ENCODE data around the gene POU2AF2.
"Not testable (repeated sequence)": the region's sequence is repeated elsewhere in the genome, so short reads cannot be mapped to it uniquely, and the experiment has no call there.

Gene POU2AF2

DNA sequence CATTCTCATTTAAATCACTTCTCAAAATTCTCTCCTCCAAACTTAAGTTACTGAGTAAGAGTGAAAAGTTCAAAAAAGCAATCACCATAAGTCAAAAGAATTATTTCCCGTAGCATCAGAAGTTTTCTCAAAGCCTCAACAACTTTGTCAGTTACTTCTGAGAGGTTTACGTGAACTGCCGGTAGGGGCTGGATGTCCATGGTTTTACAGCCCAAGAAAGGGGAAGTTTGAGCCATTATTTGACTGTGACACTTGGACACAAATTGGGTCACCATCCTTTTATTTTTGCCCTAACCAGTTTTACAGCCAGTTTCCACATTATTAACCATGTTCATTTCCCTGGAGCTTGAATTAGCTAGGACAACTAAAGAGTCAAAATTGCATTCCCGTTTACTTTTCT lies 60.4 kb downstream of the POU2AF2 start:
- no peak for DNase-seq

DNA sequence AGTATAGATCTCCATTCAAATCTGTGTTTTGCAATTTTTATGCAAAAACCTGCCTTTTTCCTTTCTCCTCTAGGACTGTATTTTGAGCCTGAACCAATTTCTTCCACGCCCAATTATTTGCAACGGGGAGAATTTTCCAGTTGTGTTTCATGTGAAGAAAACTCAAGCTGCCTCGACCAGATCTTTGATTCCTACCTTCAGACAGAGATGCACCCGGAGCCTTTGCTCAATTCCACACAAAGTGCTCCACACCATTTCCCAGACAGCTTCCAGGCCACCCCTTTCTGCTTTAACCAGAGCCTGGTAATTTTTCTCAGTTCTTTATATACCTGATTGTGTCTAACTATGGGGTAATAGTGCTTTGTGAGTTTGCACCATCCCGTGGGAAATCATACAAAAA lies 60.8 kb downstream of the POU2AF2 start:
- no peak for DNase-seq

DNA sequence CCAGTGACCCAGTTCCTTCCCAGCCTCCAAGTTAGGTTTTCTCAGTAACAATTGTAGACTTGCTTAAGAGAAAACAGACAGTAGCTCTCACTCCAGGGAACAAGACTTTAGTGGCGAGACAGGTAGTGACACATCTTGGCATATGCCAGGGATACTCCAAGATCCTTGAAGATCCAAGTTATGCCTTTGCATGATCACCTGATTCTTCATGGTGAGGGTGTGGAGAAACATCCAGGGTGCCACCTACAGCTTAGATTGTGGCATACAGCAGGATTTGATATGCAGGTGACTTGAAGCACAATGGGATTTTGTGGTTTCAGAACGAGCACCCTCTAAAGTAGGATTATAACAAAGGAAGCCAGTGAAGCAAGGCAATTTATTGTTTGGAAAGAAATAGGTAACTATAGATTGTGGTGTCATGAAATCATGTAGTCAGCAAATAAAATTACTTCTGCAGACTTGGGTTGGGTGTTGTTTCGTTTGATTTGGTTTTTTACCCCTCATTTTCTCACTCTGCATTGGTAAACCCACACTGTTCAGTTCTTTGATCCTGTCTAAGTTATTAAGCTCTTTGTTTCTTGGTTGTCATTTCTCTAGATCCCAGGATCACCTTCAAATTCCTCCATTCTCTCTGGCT lies 62.1 kb downstream of the POU2AF2 start:
- DNase-seq, result no peak

DNA sequence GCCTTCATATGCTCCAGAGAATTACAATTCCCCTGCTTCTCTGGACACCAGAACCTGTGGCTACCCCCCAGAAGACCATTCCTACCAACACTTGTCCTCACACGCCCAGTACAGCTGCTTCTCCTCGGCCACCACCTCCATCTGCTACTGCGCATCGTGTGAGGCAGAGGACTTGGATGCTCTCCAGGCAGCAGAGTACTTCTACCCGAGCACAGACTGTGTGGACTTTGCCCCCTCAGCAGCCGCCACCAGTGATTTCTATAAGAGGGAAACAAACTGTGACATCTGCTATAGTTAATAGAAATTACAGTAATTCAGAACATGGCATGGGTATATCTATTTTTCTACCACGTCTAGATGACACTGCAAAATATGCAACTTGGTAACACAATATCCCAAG lies 62.6 kb downstream of the POU2AF2 start:
- DNase-seq, result no peak

DNA sequence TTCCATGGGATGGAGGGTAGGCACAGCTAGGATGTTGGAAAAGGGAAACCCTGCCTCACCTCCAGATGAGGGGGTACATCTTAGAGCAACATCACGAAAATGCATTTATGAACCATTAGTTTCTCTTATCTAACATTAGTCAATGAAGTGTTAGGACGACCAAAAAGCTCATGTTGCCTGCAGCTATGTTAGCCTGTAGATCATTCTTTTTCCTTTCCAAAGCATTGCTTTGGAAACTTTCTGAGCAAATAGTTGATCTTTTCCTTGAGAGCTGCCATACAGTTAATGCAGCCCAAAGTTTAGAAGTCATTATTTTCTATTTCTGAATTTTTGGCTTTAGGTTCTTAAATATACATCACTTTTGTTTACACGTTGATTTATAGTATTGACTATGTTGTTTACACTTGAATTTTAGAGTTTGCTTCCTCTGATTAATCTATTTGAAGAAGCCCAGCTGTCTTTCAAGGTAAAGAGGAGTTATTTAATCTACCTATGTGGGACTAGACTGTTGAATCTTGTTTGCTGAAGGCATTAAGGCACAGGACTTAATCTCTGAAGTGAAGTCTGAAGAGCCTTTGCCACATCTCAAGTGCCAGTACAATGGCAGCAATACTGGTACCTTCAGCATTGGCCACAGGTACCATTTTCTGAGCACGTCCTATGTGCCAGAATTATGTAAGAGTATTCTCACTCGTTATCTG lies 63.8 kb downstream of the POU2AF2 start:
- no peak for DNase-seq

DNA sequence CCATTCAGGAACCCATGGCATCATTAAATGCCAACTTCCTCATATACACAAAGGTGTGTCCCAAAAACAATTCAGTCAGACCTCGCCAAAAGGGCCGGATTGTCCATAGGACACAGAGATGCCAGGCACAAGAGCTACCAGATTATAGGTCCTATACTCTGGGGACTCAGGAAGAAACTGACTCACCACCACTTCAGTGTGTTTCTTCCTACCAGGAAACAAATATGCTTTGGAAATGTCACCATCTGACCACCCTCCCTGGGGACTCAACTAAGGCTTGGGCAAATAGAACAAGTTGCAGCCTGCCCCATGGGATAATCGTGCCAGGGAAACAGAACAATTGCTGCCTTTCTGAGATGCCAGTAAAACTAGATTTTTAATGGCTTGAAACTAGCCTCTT lies 64.6 kb downstream of the POU2AF2 start:
- no peak for DNase-seq

DNA sequence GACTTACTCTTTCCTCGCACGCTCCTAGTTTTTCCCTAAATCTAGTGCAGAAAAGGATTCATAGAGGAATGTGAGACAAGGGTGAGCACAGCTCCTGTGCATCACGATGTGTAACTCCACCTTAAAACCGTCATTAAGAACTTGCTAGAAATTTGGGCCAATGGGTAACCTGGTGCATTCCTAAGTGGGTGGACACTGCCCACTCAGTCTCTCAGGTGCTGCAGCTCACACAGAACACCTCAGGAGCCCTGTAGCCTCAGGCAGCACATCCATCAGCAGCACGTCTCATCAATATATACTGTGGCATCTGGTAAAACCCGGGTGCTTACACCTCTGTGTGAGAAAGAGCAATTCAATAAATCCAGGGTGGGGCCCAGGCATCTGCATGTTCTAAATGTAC lies 65.2 kb downstream of the POU2AF2 start:
- no peak for DNase-seq

DNA sequence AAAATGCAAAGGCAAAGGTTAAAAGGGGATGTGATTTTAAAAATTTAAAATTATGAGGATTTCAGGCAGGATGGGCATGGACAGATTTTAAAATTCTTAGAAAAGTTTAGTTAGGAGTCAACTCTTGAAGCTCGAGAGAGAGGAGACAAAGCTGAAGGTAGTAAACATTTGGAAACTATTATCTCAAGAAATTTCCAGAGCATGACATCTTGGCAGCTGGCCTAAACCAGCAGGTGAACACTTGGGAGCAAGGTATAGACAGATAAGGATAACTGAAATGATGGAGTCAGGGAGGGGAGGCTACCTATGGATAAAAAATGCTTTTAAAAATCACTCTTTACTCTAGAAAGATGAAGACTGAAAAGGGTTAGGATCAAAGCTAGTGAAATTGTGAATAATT lies 66.6 kb downstream of the POU2AF2 start:
- no peak for DNase-seq

DNA sequence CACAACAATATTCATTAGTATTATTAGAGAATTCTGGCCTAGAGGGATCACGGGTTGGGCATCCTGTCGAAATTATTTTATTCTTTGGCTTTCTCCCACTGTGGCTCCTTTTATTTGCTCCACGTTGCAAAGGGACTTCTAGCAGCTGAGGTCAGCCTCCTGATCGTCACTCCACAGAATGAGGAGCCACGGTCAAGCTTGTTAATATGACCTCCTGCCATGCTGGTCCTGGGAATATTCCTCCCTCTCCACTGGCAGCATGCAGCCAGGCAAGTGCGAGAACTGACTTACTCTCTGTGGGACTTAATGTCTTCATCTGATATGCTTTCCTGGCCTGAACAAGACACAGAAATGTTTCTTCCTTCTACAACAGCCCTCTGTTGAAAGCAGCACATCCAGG lies 73.8 kb downstream of the POU2AF2 start:
- DNase-seq, result no peak

DNA sequence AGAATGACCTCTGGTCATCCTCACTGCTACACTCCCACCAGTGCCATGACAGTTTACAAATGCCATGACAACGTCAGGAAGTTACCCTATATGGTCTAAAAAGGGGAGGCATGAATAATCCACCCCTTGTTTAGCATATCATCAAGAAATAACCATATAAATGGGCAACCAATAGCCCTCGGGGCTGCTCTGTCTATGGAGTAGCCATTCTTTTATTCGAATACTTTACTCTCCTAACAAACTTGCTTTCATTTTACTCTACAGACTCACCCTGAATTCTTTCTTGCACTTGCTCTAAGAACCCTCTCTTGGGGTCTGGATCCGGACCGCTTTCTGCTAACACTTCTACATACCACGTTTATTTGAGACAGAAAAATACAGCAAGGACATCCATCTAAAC lies 74.7 kb downstream of the POU2AF2 start:
- not testable (repeated sequence) for DNase-seq

DNA sequence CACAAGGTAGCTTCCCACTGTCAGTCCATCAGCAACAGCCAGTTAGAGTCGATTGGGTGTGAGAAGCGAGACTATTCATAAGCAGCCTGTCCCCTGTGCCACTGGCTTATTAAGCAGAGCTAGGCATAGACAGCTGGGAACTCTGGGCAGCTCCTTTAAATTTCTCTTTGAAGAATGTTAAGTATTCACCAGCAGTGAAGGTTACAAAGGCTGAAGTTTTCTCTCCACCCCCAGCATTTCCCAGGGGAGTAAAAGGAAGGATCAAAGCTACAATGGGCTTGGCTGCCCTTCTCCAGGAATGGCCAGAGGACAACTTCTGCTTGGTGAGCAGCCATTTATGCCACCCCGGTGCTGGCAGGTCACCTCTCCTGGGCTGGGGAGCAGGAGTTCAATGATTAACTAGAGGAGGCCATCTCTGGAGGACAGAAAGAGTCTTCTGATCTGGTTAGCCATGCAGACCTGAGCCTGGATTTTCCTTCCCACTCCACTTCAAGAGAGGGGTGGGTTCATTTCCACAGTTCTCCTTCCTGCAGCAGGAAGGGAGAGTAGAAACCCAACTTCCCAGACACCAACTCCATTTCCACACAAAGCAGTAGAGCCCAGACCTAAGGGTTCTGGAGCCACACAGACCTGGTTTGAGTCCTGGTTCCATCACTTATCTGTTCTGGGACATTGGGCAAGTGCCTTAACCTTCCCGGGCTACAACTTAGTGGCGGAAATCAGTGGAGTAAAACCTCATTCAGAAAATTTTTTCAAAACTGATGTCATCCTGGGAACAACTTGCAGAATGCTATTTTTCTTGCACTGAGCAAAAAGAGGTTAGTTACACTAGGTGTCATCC lies 75.4 kb downstream of the POU2AF2 start:
- no peak for DNase-seq

DNA sequence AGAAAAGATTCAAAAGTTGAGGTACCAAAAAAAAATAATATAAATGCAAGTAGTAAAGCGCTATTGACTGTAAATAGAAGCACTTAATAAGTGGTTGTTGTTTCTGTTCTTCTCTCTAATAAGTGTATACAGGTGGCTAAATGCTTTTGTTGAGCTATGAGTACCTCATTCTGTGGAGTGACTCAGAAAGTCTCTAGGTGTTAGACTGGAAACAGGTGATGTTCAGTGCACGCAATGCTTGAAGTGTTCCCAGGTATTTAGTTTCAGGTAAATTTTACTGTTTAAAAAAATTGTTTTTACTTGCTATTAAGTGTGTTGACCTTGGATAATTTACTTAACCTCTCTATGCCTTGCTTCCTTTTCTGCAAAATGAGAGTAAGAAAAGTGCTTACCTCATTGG lies 77.0 kb downstream of the POU2AF2 start:
- no peak for DNase-seq

DNA sequence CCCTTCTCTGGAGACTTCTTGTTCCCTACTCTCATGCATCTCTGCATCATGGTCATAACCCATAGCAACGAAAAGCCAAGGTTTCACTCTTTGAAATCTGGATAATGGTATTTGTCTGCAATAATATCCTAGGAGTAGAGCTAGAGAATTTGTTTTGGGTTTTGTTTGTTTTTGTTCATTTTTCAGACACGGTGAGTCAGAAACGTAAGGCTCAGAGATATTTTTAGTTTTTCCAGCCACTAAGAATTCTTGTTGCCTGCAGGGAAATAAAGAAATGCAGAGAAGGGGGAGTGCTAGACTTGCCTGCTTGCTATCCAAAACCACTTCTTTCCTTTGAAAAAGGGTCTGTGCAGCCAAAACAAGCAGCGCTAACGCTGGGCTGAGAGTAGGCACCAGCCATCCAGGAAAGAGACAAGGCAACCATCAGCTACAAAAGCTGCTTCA lies 78.8 kb downstream of the POU2AF2 start:
- no peak for DNase-seq

DNA sequence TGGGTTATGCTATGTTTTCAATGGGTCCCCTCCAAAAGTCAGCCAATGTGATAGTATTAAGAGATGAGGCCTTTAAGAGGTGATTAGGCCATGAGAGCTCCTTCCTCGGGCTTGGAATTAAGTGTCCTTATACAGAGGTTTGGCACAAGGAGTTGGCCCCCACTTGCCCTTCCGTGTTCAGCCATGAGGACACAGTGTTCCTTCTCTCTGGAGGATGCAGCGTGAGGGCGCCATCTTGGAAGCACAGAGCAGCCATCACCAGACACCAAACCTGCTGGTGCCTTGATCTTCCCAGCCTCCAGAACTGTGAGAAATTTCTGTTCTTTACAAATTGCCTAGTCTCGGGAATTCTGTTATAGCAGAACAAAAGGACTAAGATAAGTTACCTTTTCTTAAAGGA lies 79.7 kb downstream of the POU2AF2 start:
- no peak for DNase-seq

DNA sequence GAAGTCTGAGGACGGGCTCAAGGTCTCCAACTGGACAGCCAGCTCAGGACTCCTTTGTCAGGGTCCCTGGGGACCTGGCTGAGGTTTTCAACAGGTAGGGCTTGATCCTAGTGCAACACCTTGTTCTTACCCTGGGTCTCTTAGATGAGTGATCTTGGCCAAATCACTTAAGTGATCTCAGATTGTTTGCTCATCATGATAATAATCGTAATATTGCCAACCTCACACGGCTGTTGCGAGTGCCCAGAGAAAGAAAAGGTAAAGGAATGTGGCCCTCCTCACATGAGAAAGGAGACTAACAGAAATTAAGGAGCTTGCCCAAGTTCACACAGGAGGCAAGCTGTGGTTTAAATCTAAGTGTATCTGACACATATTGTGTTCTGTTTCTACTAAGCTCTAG lies 81.3 kb downstream of the POU2AF2 start:
- no peak for DNase-seq

DNA sequence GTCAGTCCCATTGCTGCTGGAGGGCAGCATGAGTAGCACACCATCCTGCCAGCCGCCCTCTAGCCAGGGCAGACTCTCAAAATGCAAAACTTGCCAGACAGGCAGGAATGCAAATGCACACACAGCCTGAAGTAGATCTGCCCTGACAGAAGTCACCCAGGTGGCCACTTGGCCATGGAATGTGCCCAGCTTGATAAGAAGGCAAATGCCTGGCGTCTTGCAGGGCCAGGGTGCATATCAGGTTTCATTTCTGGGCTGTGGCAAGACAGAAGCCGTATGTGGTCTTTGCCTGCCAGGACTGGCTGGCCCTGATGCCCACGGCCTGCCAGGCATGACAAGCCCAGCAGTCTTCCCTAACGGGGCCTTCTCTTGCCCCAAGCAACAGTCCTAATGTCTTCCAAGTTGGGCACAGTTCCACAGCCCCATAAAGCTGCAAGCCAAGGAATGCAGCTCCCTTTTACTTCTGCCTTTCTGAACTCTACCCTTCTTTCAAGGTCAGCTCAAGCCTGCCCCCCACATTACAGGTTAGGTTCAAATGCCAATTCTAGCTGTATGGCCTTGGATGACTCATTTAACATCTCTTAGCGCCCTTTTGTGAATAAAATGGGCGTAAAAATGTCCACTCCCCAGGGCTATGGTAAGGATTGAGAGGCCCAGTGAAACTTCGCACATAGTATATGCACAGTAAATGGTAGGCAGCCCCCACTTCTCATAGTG lies 82.5 kb downstream of the POU2AF2 start:
- DNase-seq, result no peak

DNA sequence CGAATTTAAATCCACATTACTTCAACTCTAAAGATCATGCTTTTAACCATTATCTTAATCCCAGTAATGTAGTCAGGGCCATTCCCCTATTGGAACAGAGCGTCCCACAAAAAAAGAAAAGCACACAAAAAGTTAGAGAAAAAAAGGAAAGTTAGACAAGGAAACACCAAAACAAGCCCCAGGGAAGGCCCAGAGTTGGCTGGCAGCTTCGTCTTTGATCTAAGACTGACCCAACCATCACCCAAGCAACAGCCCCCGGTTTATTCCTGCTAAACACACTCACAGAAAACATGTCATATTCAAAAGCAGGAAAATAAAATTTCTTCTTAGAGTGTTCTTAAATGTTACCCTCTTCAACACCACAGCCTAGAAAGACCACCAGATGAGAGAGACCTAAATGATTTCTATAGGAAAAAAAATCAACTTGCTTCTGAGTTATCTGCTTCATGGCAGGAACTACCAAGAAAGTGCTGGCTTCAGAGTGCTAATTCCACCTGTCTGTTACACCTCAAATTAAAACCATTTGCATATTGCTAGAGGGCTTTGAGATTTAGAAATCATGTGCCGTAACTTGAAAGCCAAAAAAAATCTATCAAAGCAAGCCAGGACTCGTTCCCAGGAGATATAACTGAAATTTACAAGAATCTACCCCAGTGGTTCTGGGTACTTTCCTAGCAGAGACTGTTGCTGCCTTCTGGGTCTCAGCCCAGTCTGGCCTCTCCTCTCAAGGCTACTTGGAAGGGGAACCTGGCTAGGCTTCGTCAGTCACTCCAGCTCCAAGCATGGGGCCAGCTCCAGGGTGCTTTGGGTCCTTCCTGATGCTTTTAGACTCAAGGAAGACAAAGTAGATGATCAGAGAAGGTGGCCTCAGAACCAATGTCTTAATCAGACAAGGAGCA lies 84.0 kb downstream of the POU2AF2 start:
- DNase-seq, result no peak

DNA sequence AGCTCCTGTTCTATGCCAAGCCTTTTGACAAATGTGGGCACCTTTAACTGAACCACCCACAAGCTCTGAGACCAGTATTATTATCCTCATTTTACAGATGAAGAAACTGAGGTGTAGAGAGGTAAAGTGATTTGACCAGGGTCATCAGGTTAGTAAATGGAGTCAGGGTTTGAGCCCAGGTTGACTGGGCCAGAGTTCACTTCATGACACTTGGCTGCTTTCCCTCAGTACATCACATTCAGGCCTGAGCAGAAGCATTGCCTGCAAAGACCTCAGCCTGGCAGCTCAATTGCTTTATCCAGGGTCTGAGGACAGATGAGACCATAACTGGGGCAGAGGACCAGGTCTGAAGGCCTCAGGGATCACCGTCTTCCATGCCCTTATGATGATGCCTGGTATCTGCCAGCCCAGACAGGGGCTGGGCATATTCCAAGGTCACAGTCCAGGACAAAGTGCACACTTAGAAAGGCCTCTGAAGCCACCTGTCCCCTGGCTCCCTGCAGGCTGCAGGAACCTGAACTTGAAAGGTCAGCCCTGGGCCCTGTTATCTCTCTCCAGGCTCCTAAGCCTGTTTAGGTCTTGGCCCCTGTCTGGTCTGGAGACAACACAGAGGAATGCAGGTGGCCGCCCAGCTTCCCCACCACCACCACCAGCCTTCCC lies 84.8 kb downstream of the POU2AF2 start:
- DNase-seq, result no peak

DNA sequence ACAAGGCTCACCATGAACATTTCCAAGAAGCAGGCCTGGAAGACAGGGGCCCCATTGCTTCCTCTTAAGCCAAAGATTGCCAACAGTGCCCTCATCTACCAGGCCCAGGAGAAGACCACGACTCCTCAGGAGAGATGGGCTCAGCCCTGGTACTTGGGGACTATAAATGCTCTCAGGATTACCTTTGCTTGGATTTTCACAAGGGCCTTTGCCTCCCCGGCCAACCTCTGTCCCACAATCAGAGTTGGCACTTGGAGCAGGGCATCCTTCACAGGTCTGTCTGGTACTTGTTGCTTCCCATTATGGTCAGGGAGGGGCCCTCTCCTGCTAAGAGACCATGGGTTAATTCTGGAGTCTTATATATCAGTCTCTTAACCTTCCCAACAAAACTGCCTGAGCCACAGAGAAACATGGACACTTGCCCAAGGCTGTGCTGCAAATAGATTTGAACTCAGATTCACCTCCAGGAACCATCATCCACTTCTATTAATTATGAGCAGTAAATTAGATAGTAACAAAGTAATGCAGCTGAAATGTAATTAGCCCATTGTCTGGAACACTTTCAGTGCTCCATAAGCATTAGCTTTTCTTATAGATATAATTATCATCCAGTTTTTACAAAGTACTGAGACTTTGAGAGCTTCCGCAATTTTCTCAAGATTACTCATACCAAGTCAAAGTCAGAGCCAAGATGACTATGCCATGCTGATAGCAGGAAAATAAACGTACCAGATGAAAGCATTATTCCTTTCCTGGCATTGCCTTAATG lies 86.4 kb downstream of the POU2AF2 start:
- no peak for DNase-seq

DNA sequence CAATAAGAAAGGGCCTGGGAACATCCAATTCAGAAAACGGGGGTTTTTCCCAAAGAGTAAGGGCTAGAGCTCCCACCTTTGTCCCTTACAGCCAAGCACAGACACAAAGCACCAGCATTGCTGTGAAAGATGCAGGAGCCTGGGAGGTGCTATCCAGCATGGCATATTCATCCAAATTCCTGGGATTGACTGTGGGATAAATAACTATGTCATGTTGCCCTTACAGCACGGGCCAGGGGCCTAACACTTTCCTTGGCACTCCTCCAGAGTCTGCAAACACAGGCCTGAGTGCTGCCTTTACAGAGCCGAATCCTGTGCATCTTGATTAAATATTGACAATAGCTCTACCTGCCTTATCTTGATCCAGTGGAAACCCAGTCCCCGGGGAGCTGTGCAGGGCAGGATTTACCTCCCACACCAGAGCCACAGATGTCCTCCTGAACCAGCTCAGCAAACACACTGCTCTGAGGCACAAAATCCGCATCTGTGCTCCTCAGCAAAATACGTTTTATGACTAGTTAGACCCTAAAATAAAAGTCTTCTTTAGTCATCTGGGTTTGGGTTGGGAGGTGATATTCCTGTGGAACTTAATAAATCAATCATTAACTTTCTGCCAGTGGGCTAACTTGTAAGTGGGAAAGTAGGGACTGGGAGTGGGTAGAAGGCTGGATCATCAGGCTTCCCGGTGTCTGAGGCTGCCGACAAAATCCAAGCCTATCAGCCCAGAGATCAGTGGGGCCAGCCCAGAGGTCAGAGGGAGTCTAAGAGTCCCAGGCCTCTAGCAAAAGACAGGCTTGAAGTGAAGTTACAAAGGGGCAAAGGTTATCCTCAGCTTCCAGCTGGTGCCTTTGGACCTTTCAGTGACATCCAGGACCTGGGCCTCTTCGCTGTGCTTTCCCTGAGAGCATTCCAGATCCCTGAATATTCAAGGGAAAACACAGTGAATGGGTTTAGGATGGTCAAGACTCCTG lies 89.3 kb downstream of the POU2AF2 start:
- DNase-seq, result no peak

All from activated T-cell treated with anti-CD3 and anti-CD28 coated beads, Interleukin-2, amount 50 U/mL, for 48 hours (primary cell).